GM06990 (cell line): ENCODE data around the gene CIB4.

Source experiments
- DNase-seq: peaks from one replicate; pipeline ENCODE4 v3.0.0-alpha.2; 2011; ENCODE audit not compliant: insufficient read length; ENCODE audit errors: extremely low read depth
- H3K27me3 ChIP-seq: replicated peaks from 2 replicates; pipeline ENCODE4 v1.6.0; 2011; ENCODE audit warnings: low read length; ENCODE audit not compliant: control insufficient read depth, insufficient read depth
- H3K36me3 ChIP-seq: 2 replicates; pipeline ENCODE4 v1.5.1; 2011; ENCODE audit warnings: low read length; ENCODE audit not compliant: control insufficient read depth, insufficient read depth
- H3K4me3 ChIP-seq: replicated peaks from 2 replicates; pipeline ENCODE4 v1.5.1; 2011; ENCODE audit warnings: low read depth, mild to moderate bottlenecking, control low read depth, low read length
- TF ChIP-seq, protein P1 (sequence below): IDR thresholded peaks from 2 replicates; pipeline ENCODE4 v1.5.1; 2011; ENCODE audit warnings: low read length, control low read depth, mild to moderate bottlenecking, inconsistent platforms; ENCODE audit not compliant: insufficient read depth, poor library complexity, severe bottlenecking

The CIB4 gene

DNA sequence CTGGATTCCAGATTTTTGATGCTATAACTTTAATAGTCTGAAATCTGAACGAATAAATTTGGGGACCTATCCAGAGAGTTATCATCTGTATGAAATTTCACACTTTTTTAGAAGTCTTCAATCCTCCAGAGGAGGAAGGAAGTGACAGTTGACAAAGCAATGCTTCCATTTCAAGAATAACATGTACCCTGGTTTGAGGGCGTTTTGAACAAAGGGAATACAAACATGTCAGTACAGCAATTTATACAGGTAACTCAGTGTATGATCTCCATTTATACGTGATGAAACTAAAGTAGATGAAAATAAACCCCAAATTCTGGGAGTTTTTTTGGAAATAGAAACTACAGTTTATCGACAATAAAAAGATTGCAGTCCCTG lies 42.2 kb downstream of the CIB4 start:
- Histone ChIP-seq H3K36me3 (no peaks in the 10 kb centered on the region), H3K4me3 (no peak overlapping the region), H3K27me3 (no peaks in the 10 kb centered on the region)
- TF ChIP-seq, protein P1, sequence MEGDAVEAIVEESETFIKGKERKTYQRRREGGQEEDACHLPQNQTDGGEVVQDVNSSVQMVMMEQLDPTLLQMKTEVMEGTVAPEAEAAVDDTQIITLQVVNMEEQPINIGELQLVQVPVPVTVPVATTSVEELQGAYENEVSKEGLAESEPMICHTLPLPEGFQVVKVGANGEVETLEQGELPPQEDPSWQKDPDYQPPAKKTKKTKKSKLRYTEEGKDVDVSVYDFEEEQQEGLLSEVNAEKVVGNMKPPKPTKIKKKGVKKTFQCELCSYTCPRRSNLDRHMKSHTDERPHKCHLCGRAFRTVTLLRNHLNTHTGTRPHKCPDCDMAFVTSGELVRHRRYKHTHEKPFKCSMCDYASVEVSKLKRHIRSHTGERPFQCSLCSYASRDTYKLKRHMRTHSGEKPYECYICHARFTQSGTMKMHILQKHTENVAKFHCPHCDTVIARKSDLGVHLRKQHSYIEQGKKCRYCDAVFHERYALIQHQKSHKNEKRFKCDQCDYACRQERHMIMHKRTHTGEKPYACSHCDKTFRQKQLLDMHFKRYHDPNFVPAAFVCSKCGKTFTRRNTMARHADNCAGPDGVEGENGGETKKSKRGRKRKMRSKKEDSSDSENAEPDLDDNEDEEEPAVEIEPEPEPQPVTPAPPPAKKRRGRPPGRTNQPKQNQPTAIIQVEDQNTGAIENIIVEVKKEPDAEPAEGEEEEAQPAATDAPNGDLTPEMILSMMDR = no peak
- no peak for DNase-seq

DNA sequence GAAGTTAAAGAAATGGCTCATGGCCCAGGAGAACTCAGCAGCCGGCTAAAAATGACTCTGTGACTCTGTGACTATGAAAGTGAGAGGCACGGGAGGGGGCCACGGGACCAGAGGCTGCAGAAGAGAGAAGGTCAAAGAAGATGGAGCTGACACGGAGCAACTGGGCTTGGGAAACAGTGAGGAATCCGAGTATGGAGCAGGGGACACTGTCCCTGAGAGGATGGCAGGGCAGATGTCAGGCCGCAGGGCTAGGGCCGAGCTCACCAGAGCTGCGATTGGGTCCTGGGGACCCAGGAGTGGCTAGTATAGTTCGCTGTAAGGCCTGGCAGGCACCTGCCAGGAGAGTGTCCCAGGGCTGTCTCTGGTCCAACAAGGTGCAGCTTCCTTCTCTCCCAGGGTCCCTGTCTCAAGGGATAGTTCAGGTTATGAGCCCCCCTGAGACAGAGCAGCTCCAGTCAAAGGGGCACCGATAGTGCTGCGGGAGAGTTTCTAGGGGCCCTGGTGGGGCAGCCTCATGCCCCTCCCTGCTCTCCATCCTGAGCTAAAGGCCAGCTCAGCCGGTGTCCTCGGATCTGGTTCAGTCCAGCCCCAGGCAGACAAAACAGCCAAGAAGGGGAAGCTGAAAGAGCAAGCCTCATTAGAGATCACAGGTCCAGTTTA lies 42.7 kb downstream of the CIB4 start:
- TF ChIP-seq, protein P1 = no peak

DNA sequence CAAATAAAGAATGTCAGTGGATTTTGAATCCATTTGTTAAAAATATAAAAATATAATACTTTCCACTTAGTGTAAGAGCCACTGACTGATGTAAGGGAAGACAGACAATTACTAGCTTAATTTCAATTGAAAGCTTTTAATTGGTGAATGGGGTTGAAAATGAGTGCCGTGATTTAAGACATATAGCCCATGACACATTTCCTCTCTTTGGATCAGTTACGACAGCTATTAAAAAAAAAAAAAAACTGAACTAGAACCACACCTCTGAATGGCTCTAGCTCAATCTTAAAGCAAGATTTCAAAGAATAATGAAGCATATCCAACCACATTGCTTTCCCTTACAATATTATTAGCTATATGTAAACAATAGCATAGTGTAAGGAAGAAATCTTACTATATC lies 44.0 kb downstream of the CIB4 start:
- DNase-seq = no peak
- Histone ChIP-seq H3K27me3 (no peaks in the 10 kb centered on the region), H3K36me3 (no peaks in the 10 kb centered on the region), H3K4me3 (no peak overlapping the region)
- TF ChIP-seq, protein P1 = no peak

More for the DNA sequence above, 42.7 kb downstream of the CIB4 start:
- H3K36me3 ChIP-seq = no peaks in the 10 kb centered on the region
- H3K27me3 ChIP-seq = no peaks in the 10 kb centered on the region
- no peak for DNase-seq
- H3K4me3 ChIP-seq = no peak overlapping the region

DNA sequence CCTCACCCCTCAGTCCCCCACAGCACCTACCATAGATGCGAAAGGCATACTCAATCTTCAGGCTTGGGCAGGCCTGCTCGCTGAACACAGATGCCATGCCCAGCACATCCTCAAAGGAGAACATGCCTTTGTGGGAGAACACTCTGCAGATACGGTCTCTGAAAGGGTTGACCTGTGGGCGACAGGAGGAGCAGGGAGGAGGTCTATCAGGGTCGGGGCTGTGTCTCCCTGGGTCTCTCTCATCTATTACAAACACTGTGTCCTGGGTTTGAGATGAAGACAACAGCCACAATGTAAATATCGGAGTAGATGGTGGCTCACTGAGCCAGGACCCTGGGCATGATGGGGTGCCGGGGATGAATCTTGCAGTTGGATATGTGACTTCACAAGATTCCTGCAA lies 46.0 kb downstream of the CIB4 start:
- no peak overlapping the region for H3K4me3 ChIP-seq

DNA sequence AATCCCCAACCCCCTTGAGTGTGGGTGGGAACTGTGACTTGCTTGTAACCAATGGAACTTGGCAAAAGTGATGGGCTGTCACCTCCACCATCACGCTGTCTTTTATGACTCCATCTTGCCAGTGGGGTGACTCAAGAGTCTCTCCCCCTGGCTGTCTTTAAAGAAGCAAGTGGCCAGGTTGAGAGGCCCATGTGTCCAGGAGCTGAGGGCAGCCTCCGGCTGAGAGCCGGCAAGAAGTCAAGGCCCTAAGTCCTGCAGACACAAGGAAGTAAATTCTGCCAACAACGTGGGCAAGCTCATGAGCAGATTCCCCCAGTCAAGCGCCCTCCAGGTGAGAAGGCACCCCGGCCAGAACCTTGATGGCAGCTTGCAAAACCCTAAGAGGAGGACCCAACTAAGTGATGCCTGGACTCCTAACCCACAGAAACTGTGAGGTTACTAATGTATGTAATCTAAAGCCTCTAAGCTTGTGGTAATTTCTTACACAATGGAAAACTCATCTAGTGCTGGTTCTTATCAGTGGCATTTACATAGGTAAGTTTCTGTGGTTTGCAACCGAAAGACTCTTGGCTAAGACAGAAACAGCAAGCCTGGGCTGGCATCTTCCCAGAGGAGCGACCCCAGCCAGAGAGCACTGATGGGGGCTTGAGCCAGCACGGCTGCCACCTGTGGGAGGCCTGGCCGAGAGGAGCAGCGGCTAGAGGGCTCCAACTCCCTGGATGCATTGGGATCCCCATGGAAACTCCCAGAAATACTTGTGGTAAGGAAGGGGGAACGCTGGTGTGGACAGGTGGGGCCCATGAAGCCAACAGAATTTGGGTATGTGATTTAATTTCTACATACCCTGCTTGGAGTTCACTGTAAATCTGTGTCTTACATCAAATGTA lies 49.3 kb downstream of the CIB4 start:
- H3K27me3 ChIP-seq = no peaks in the 10 kb centered on the region

More for the DNA sequence above, 46.0 kb downstream of the CIB4 start:
- no peaks in the 10 kb centered on the region for H3K27me3 ChIP-seq
- H3K36me3 ChIP-seq = no peaks in the 10 kb centered on the region
- no peak for DNase-seq
- TF ChIP-seq, protein P1 = no peak

More for the DNA sequence above, 49.3 kb downstream of the CIB4 start:
- Histone ChIP-seq H3K4me3 (no peak overlapping the region), H3K36me3 (no peaks in the 10 kb centered on the region)
- DNase-seq = no peak
- TF ChIP-seq, protein P1 = no peak
